AG04449 (cell line): ENCODE measurements around the gene PRLH.

Experiments
- CTCF ChIA-PET: fragments of 350-600 bp; formaldehyde crosslinking; extraction: SDS; loops from one replicate; lab custom pipeline; 2021; ENCODE audit warnings: antibody characterized with exemption; lab: Yijun Ruan, JAX
- POLR2A ChIA-PET: fragments of 400-600, 350-600 bp; formaldehyde crosslinking; extraction: SDS; loops from one replicate; lab custom pipeline; 2020; ENCODE audit warnings: antibody characterized with exemption, inconsistent platforms; lab: Yijun Ruan, JAX
- DNase-seq: peaks from one replicate; pipeline ENCODE4 v3.0.0-alpha.2; 2010; ENCODE audit warnings: low read depth, low spot score
- H3K4me3 ChIP-seq: 2 replicates; pipeline ENCODE4 v1.5.1; 2011; ENCODE audit warnings: low read depth, mild to moderate bottlenecking, control low read depth, low read length
- TF ChIP-seq, protein P1 (sequence below): IDR thresholded peaks from one replicate; pipeline ENCODE4 v1.5.1; 2011; ENCODE audit warnings: mild to moderate bottlenecking, moderate library complexity, low read length, control low read depth, inconsistent platforms; ENCODE audit not compliant: insufficient read depth; ENCODE audit errors: missing control alignments

Gene PRLH

DNA sequence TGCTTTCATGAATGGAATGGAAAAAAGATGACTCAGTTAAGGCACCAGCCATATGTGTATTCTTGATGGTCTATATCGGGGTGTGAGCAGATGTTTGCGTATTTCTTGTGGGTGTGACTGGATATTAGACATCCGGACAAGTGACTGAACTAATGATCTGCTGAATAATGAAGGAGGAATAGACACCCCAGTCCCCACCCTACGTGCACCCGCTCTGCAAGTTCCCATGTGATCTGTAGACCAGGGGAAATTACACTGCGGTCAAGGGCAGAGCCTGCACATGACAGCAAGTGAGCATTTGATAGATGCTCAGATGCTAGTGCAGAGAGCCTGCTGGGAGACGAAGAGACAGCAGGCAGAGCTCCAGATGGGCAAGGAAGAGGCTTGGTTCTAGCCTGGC, 12.4 kb upstream of the PRLH start:
- TF ChIP-seq, protein P1, sequence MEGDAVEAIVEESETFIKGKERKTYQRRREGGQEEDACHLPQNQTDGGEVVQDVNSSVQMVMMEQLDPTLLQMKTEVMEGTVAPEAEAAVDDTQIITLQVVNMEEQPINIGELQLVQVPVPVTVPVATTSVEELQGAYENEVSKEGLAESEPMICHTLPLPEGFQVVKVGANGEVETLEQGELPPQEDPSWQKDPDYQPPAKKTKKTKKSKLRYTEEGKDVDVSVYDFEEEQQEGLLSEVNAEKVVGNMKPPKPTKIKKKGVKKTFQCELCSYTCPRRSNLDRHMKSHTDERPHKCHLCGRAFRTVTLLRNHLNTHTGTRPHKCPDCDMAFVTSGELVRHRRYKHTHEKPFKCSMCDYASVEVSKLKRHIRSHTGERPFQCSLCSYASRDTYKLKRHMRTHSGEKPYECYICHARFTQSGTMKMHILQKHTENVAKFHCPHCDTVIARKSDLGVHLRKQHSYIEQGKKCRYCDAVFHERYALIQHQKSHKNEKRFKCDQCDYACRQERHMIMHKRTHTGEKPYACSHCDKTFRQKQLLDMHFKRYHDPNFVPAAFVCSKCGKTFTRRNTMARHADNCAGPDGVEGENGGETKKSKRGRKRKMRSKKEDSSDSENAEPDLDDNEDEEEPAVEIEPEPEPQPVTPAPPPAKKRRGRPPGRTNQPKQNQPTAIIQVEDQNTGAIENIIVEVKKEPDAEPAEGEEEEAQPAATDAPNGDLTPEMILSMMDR: no peak
- CTCF ChIA-PET: interaction anchor here (3.2 to 4.9 kb wide), 2 partner anchors 19 to 41 kb away, joined by 20 to 39 read pairs; no protein-coding TSS in a partner anchor
- no peak overlapping the region for H3K4me3 ChIP-seq
- no peak for DNase-seq
- POLR2A ChIA-PET: interaction anchor here (0.6 kb wide), 1 partner anchor 75 kb away, joined by 3 read pairs; no protein-coding TSS in a partner anchor

DNA sequence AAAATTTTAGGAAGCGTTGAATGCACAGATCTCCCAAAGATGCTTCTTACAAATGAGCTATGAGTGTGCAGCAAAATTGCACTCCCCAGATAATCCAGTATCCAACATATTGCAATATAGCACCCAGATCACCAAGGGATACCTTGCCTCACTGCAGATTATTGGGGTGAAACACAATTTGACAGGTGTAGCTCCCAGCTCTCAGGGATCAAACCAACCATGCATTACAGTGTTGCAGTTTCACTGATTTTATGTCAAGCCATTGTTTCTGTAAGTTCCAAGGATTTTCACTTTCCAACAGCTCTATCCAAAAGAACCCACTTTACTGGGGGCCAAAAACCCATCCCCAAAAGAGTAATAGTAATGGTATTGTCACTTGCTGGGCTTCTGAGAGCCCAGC, 10.8 kb upstream of the PRLH start:
- DNase-seq: no peak
- ChIA-PET POLR2A (no interaction called here), CTCF (interaction anchor here (1.1 to 4.9 kb wide), 5 partner anchors 17 to 1363 kb away, joined by 3 to 39 read pairs (median 6); no protein-coding TSS in a partner anchor)
- TF ChIP-seq, protein P1: no peak
- H3K4me3 ChIP-seq: no peak overlapping the region

DNA sequence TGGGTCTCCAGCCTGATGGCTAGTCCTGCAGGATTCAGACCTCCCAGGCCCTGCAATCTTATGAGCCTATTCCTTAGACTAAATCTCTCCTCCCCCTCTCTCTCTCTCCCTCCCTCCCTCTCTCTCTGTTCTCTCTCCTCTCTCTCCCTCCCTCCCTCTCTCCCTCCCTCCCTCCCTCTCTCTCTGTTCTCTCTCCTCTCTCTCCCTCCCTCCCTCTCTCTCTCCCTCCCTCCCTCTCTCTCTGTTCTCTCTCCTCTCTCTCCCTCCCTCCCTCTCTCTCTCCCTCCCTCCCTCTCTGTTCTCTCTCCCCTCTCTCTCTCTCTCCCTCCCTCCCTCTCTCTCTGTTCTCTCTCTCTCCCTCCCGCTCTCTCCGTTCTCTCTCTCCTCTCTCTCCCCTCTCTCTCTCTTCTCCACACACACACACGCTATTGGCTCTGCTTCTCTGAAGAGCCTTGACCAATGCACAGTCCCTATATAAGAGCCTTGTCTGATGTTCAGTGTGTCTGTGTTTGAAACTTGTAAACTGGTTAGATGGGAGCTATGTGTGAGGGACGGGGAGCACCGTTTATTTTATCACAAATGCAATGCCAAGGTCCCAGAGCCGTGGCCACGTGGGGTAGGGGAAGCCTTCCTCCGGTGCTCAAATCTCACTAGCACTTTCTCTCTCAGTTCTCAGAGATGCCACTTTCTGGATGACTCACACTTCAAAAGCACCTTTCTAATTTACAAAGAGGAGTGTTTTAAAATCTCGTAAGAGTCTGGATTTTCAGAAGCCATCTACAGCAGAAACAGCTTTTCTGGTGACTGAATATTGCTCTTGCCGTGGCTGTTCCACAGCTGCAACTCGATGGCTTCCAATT, 9.4 kb upstream of the PRLH start:
- no peak for DNase-seq
- TF ChIP-seq, protein P1: no peak
- ChIA-PET CTCF (interaction anchor here (0.7 to 3.2 kb wide), 4 partner anchors 15 to 45 kb away, joined by 3 to 20 read pairs (median 8); no protein-coding TSS in a partner anchor), POLR2A (no interaction called here)
- no peak overlapping the region for H3K4me3 ChIP-seq

DNA sequence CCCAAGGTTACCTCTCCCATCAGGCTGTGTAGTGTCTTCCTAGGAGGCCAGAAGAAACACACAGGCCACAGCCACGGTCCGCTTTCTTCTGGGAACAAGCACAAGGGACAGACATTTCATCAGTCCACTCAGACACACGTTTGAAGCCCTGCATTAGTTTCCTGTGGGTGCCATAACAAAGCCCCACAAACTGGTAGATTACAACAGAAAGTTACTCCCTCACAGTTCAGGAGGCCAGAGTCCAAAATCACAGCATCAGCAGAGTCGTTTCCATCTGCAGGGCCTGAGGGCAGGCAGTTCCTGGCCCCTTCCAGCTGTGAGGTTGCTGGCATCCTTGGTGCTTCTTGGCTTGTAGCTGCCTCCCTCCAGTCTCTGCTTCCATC, 8.8 kb upstream of the PRLH start:
- POLR2A ChIA-PET: no interaction called here

DNA sequence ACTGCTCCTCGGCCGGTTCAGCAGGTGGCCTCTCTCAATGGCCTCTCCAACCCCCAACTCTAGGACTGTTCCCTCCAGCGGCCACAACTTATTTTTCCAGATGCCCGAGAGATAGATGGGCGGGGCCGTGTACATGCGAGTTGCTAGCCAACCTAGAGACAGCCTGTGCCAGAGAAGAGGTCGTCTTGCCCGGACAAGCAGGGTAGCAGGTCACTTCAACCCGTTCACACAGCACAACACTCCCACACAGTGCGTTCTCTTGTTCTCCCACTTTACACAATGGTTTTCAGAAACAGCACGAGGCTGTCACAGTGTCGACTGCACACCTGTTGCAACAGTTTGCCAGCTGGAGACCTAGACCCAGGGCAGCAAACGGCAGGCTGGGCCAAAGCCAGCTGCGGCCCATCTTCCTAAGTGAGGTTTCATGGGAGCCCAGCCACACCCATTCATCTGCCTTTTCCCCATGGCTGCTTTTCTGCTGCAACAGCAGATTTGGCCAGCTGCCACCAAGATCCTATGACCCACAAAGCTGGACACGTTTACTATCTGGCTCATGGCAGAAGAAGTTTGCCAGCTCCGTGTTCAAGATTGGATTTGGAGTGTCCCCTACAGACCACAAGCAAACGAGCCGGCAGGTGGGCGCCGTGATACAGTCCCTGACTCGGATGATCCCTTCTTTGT, 7.3 kb upstream of the PRLH start:
- DNase-seq: no peak
- CTCF ChIA-PET: interaction anchor here (1.0 to 1.7 kb wide), 4 partner anchors 13 to 466 kb away, joined by 3 to 12 read pairs (median 5); no protein-coding TSS in a partner anchor
- TF ChIP-seq, protein P1: no peak
- no peak overlapping the region for H3K4me3 ChIP-seq
- POLR2A ChIA-PET: no interaction called here

More for the DNA sequence above, 8.8 kb upstream of the PRLH start:
- H3K4me3 ChIP-seq: no peak overlapping the region
- no peak for DNase-seq
- CTCF ChIA-PET: interaction anchor here (0.7 to 1.7 kb wide), 4 partner anchors 14 to 87 kb away, joined by 3 to 11 read pairs (median 4); no protein-coding TSS in a partner anchor
- TF ChIP-seq, protein P1: no peak
